GM12878 (cell line): Measurements from ENCODE around the gene ARHGAP32. TPM values are rescaled to one million over a fixed set of nuclear protein-coding genes. Genes with fewer than 3 reads are reported as not detected.

Experiments used
- ATAC-seq: fragments of 200-7000 bp; cut with Tn5 transposase; 3 replicates; pipeline ENCODE4 v1.9.1; 2020; ENCODE audit warnings: mild to moderate bottlenecking, moderate library complexity
- BruUV-seq: library from RNA; stranded (reverse); fragments of 400-500 nt; replicated peaks from 2 replicates; lab custom pipeline; 2021; lab: Mats Ljungman, UMichigan
- CTCF ChIA-PET: fragments of 300-600 bp; sonication (Branson Sonifier 250); formaldehyde crosslinking; extraction: SDS; loops from one replicate; lab custom pipeline; 2021; ENCODE audit warnings: inconsistent platforms; lab: Yijun Ruan, JAX
- POLR2A ChIA-PET: fragments of 350-600 bp; formaldehyde crosslinking; extraction: SDS; loops from one replicate; lab custom pipeline; 2021; ENCODE audit warnings: inconsistent platforms; lab: Charles Lee
- RAD21 ChIA-PET: fragments of 300-600 bp; sonication (Branson Sonifier 250); formaldehyde crosslinking; loops from one replicate; lab custom pipeline; 2023; ENCODE audit warnings: antibody characterized with exemption; ENCODE audit not compliant: unreplicated experiment; lab: Charles Lee
- SMC1A ChIA-PET: fragments of 300-600 bp; sonication (Branson Sonifier 250); formaldehyde crosslinking; loops from one replicate; lab custom pipeline; 2023; ENCODE audit not compliant: unreplicated experiment, uncharacterized antibody; lab: Charles Lee
- DNase-seq: peaks from one replicate; pipeline ENCODE4 v3.0.0-alpha.2; 2011; ENCODE audit warnings: low read depth, low spot score
- FAIRE-seq: peaks from 3 replicates; lab custom pipeline; 2011; peaks lifted over from hg19 to GRCh38; lab: Jason Lieb, UNC
- H2AFZ ChIP-seq: 2 replicates; pipeline ENCODE4 v1.6.0; 2011; ENCODE audit warnings: low read depth, low read length, control low read depth; ENCODE audit not compliant: control insufficient read depth
- H3K27ac ChIP-seq: 2 replicates; pipeline ENCODE4 v1.5.1; 2011; ENCODE audit warnings: control low read depth; ENCODE audit not compliant: control insufficient read depth, insufficient read depth
- H3K27me3 ChIP-seq, 2 experiments: replicated peaks in 1 of 2; 2 replicates each; pipeline versions ENCODE4 v1.6.0 to v1.6.1; 2011; ENCODE audit warnings: low read length in 1 of 2; ENCODE audit not compliant: control insufficient read depth in 2 of 2, insufficient read depth in 2 of 2
- H3K36me3 ChIP-seq, 2 experiments: 2 replicates each; pipeline ENCODE4 v1.5.1; 2011; ENCODE audit warnings: low read length in 1 of 2; ENCODE audit not compliant: control insufficient read depth in 2 of 2, insufficient read depth in 2 of 2
- H3K4me1 ChIP-seq: 2 replicates; pipeline ENCODE4 v1.6.1; 2011; ENCODE audit warnings: mild to moderate bottlenecking, low read length, moderate library complexity, mixed read lengths; ENCODE audit not compliant: control insufficient read depth, insufficient read depth
- H3K4me2 ChIP-seq: 2 replicates; pipeline ENCODE4 v1.6.0; 2011; ENCODE audit warnings: control low read depth; ENCODE audit not compliant: control insufficient read depth, insufficient read depth
- H3K4me3 ChIP-seq: fragments of 200-600 bp; sonication (generic); 2 replicates; pipeline ENCODE4 v1.5.1; 2016
- H3K79me2 ChIP-seq: 2 replicates; pipeline ENCODE4 v1.6.0; 2011; ENCODE audit warnings: low read length; ENCODE audit not compliant: control insufficient read depth, insufficient read depth
- H3K9ac ChIP-seq: 2 replicates; pipeline ENCODE4 v1.8.0; 2011; ENCODE audit warnings: low read length, control low read depth, mixed read lengths; ENCODE audit not compliant: control insufficient read depth, insufficient read depth
- H3K9me3 ChIP-seq: replicated peaks from 3 replicates; pipeline ENCODE4 v1.5.1; 2011; ENCODE audit warnings: mild to moderate bottlenecking, low read length; ENCODE audit not compliant: control insufficient read depth, insufficient read depth
- H4K20me1 ChIP-seq: 2 replicates; pipeline ENCODE4 v1.6.0; 2011; ENCODE audit not compliant: control insufficient read depth, insufficient read depth
- BHLHE40 ChIP-seq, 2 experiments: fragments of 450-650 bp in 1 of 2; IDR thresholded peaks; 2 replicates each; pipeline ENCODE4 v1.6.1; 2011 to 2017; ENCODE audit warnings: low read depth in 2 of 2, borderline replicate concordance in 1 of 2, improper control_type of control experiment in 1 of 2, low read length in 1 of 2, mild to moderate bottlenecking in 1 of 2
- IRF3 ChIP-seq: fragments of 450-650 bp; IDR thresholded peaks from 2 replicates; pipeline ENCODE4 v1.6.1; 2014; ENCODE audit warnings: mild to moderate bottlenecking
- NFYA ChIP-seq: IDR thresholded peaks from 2 replicates; pipeline ENCODE4 v1.6.1; 2011; ENCODE audit warnings: low read depth, mild to moderate bottlenecking, low read length, improper control_type of control experiment, borderline replicate concordance
- RELA ChIP-seq: fragments of 450-650 bp; IDR thresholded peaks from 2 replicates; pipeline ENCODE4 v1.8.0; 2014; ENCODE audit warnings: borderline replicate concordance; ENCODE audit not compliant: partially characterized antibody
- SP1 ChIP-seq: IDR thresholded peaks from one replicate; pipeline ENCODE4 v1.6.1; 2011; ENCODE audit warnings: low read depth, low read length
- SREBF2 ChIP-seq: IDR thresholded peaks from 2 replicates; pipeline ENCODE4 v1.6.1; 2012; ENCODE audit warnings: mild to moderate bottlenecking, low read length
- ZNF217 ChIP-seq: fragments of 450-650 bp; IDR thresholded peaks from 2 replicates; pipeline ENCODE4 v1.6.1; 2017; ENCODE audit warnings: antibody characterized with exemption, mild to moderate bottlenecking
- ZNF24 ChIP-seq: fragments of 450-650 bp; IDR thresholded peaks from 2 replicates; pipeline ENCODE4 v1.6.1; 2017; ENCODE audit warnings: antibody characterized with exemption, mild to moderate bottlenecking
- WGBS: methylation state at CpG from one replicate; pipeline ENCODE4 v1.1.6; 2016; ENCODE audit warnings: low lambda C conversion rate; ENCODE audit not compliant: insufficient replicate concordance, insufficient coverage; ENCODE audit errors: missing lambda C conversion rate; 5-methylcytosine and 5-hydroxymethylcytosine counted together
- in situ Hi-C: fragments of 300-500 bp; cut with MboI; formaldehyde crosslinking; loops from 9 replicates; pipeline ENCODE4 v1.14.3; 2018; ENCODE audit warnings: mixed read lengths
- intact Hi-C: fragments of 100-400 bp; cut with micrococcal nuclease; formaldehyde crosslinking; loops from one replicate; pipeline ENCODE4 v1.14.2; 2022; ENCODE audit not compliant: unreplicated experiment
- polyA plus RNA-seq, 11 experiments: library from polyadenylated mRNA; depleted of rRNA in 4 of 11; unstranded in 6 of 11; stranded (reverse) in 5 of 11; fragments of >200 nt; fragmentation: Nextera tagmentation in 4 of 11; fragmentation: Illumina TruSeq in 1 of 11; extraction: Ambion mirVana in 4 of 11; extraction: Trizol in 1 of 11; gene quantifications; 1 replicate in 1 of 11; 2 replicates in 10 of 11; pipeline versions ENCODE4 v1.2.1 to v1.2.3, GENCODE V29; 2011 to 2016; ENCODE audit warnings: inconsistent platforms in 2 of 11, missing spikeins in 2 of 11, low read depth in 1 of 11
- total RNA-seq, 4 experiments: library from RNA; depleted of rRNA in 3 of 4; stranded (reverse); fragments of >200 nt in 3 of 4; fragmentation: Illumina TruSeq in 1 of 4; extraction: Trizol in 1 of 4; gene quantifications; 2 replicates each; pipeline versions ENCODE4 v1.2.1 to v1.2.3, GENCODE V29; 2013 to 2021
- TF ChIP-seq, protein P1 (sequence below): IDR thresholded peaks from 2 replicates; pipeline ENCODE4 v1.6.1; 2011; ENCODE audit warnings: mild to moderate bottlenecking, low read depth, low read length, moderate library complexity; ENCODE audit not compliant: insufficient replicate concordance
- TF ChIP-seq, protein P2 (sequence below): fragments of 150-350 bp; IDR thresholded peaks from 2 replicates; pipeline ENCODE4 v1.6.1; 2014; ENCODE audit warnings: mild to moderate bottlenecking, low read depth, low read length
- TF ChIP-seq, protein P3 (sequence below): IDR thresholded peaks from 2 replicates; pipeline ENCODE4 v1.6.1; 2011; ENCODE audit warnings: low read depth, low read length, improper control_type of control experiment, borderline replicate concordance

Gene ARHGAP32
- total and polyA plus RNA-seq, 10 of the 15 experiments (the other 5 are each of a cell fraction or from before 2014, with no cell fraction given): under 0.01 to 0.46 (median 0.12) TPM; not detected in 1

GRCh38 chr11:129055196-129055595 is 136.9 kb downstream of the ARHGAP32 start:
- Histone ChIP-seq H3K4me1 (no peaks in the 10 kb centered on the region), H3K4me3 (no peak overlapping the region), H3K79me2 (no peaks in the 10 kb centered on the region), H3K4me2 (no peak overlapping the region), H3K9me3 (no peaks in the 10 kb centered on the region), H2AFZ (no peak overlapping the region), H3K27ac (no peak overlapping the region), H3K27me3 (no peaks in the 10 kb centered on the region), H4K20me1 (no peaks in the 10 kb centered on the region), H3K9ac (no peak overlapping the region), H3K36me3 (no peaks in the 10 kb centered on the region)
- intact Hi-C loops: no loop called here
- in situ Hi-C loops: no loop called here
- SMC1A ChIA-PET: no interaction called here
- no TSS peak for BruUV-seq
- no peak for ATAC-seq
- FAIRE-seq: no peak
- TF ChIP-seq SREBF2: no peak
- no peak for TF ChIP-seq BHLHE40 (IDR thresholded peaks at IDR 0.05; ENCODE audit: borderline replicate concordance in 1 of 2, low read depth in 2 of 2, low read length in 1 of 2)
- no peak for TF ChIP-seq ZNF24
- no peak for TF ChIP-seq RELA
- no peak for TF ChIP-seq NFYA
- POLR2A ChIA-PET: no interaction called here
- CTCF ChIA-PET: no interaction called here
- RAD21 ChIA-PET: no interaction called here
- DNase-seq: no peak

DNA sequence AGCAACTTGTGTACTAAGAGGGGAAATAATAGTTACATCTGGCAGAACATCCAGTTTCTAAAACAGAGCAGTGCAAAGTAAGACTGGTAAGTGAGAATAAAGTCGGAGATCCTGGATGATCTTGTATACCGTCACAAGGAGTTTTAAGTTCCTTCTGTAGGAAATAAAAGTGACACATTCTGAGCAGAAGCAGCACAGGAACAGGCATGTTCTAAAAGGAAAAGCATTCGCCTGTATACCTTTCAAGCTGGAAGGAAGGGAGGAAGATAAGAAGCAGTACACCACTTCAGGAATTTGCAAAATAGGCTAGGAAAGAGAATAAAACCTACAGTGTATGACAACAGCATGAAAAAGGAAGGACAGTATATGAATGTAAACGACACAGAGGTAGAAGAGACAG is 143.2 kb downstream of the ARHGAP32 start:
- ChIA-PET POLR2A (no interaction called here), SMC1A (no interaction called here), CTCF (no interaction called here), RAD21 (no interaction called here)
- H3K27ac ChIP-seq: no peak overlapping the region
- H4K20me1 ChIP-seq: no peaks in the 10 kb centered on the region
- no peak overlapping the region for H2AFZ ChIP-seq
- DNase-seq: no peak
- H3K9me3 ChIP-seq: no peaks in the 10 kb centered on the region
- FAIRE-seq: no peak
- no peaks in the 10 kb centered on the region for H3K79me2 ChIP-seq
- intact Hi-C loops (no loop called here), in situ Hi-C loops (no loop called here)
- no peak for ATAC-seq
- H3K4me2 ChIP-seq: no peak overlapping the region
- no peaks in the 10 kb centered on the region for H3K4me1 ChIP-seq
- no peak overlapping the region for H3K4me3 ChIP-seq
- no peaks in the 10 kb centered on the region for H3K36me3 ChIP-seq
- BruUV-seq: no TSS peak
- H3K9ac ChIP-seq: no peak overlapping the region
- WGBS: 30% methylated on average over 4 of the region's 4 CpGs
- no peaks in the 10 kb centered on the region for H3K27me3 ChIP-seq
- TF ChIP-seq SP1: no peak
- TF ChIP-seq, protein P1, sequence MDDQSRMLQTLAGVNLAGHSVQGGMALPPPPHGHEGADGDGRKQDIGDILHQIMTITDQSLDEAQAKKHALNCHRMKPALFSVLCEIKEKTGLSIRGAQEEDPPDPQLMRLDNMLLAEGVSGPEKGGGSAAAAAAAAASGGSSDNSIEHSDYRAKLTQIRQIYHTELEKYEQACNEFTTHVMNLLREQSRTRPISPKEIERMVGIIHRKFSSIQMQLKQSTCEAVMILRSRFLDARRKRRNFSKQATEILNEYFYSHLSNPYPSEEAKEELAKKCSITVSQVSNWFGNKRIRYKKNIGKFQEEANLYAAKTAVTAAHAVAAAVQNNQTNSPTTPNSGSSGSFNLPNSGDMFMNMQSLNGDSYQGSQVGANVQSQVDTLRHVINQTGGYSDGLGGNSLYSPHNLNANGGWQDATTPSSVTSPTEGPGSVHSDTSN: no peak
- TF ChIP-seq ZNF217: no peak
- no peak for TF ChIP-seq IRF3
- TF ChIP-seq, protein P2, sequence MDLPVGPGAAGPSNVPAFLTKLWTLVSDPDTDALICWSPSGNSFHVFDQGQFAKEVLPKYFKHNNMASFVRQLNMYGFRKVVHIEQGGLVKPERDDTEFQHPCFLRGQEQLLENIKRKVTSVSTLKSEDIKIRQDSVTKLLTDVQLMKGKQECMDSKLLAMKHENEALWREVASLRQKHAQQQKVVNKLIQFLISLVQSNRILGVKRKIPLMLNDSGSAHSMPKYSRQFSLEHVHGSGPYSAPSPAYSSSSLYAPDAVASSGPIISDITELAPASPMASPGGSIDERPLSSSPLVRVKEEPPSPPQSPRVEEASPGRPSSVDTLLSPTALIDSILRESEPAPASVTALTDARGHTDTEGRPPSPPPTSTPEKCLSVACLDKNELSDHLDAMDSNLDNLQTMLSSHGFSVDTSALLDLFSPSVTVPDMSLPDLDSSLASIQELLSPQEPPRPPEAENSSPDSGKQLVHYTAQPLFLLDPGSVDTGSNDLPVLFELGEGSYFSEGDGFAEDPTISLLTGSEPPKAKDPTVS: no peak
- TF ChIP-seq, protein P3, sequence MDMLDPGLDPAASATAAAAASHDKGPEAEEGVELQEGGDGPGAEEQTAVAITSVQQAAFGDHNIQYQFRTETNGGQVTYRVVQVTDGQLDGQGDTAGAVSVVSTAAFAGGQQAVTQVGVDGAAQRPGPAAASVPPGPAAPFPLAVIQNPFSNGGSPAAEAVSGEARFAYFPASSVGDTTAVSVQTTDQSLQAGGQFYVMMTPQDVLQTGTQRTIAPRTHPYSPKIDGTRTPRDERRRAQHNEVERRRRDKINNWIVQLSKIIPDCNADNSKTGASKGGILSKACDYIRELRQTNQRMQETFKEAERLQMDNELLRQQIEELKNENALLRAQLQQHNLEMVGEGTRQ: no peak
